Endothelial cell of umbilical vein (primary cell): ENCODE results near the gene YEATS4. TPM values are rescaled to one million over a fixed set of nuclear protein-coding genes. Genes with fewer than 3 reads are reported as not detected.

Experiments used
- BruUV-seq: library from RNA; stranded (reverse); fragments of 400-500 nt; replicated peaks from 2 replicates; lab custom pipeline; 2021; lab: Mats Ljungman, UMichigan
- CTCF ChIA-PET: fragments of 300-600, 350-600 bp; sonication (Branson Sonifier 250); formaldehyde crosslinking; loops from one replicate; lab custom pipeline; 2021; ENCODE audit warnings: antibody characterized with exemption, inconsistent platforms; lab: Charles Lee
- POLR2A ChIA-PET: fragments of 300-600, 350-600 bp; sonication (Branson Sonifier 250); formaldehyde crosslinking; loops from one replicate; lab custom pipeline; 2021; ENCODE audit warnings: antibody characterized with exemption, inconsistent platforms; lab: Charles Lee
- DNase-seq: peaks from one replicate; pipeline ENCODE4 v3.0.0-alpha.2; 2011; ENCODE audit warnings: low read depth, low spot score
- FAIRE-seq: peaks from 2 replicates; lab custom pipeline; 2011; peaks lifted over from hg19 to GRCh38; lab: Jason Lieb, UNC
- H2AFZ ChIP-seq: 2 replicates; pipeline ENCODE4 v1.6.0; 2012; ENCODE audit warnings: low read depth, low read length, control low read depth, inconsistent platforms
- H3K27ac ChIP-seq: 2 replicates; pipeline ENCODE4 v1.5.1; 2011; ENCODE audit warnings: low read depth, mild to moderate bottlenecking, control low read depth, low read length, moderate library complexity; ENCODE audit not compliant: insufficient read depth
- H3K27me3 ChIP-seq, 2 experiments: 2 replicates each; pipeline versions ENCODE4 v1.6.0 to v1.6.1; 2011; ENCODE audit warnings: low read length in 2 of 2, mixed read lengths in 1 of 2; ENCODE audit not compliant: control insufficient read depth in 2 of 2, insufficient read depth in 2 of 2
- H3K36me3 ChIP-seq, 2 experiments: 2 replicates in 1 of 2; 3 replicates in 1 of 2; pipeline ENCODE4 v1.5.1; 2011; ENCODE audit warnings: low read length in 2 of 2, mild to moderate bottlenecking in 1 of 2, moderate library complexity in 1 of 2; ENCODE audit not compliant: control insufficient read depth in 2 of 2, insufficient read depth in 2 of 2; ENCODE audit errors: extremely low read depth in 1 of 2
- H3K4me1 ChIP-seq: 3 replicates; pipeline ENCODE4 v1.5.1; 2011; ENCODE audit warnings: mild to moderate bottlenecking, low read length; ENCODE audit not compliant: control insufficient read depth, insufficient read depth; ENCODE audit errors: extremely low read depth
- H3K4me2 ChIP-seq: 2 replicates; pipeline ENCODE4 v1.6.1; 2011; ENCODE audit warnings: low read length, control low read depth, mixed read lengths; ENCODE audit not compliant: insufficient read depth
- H3K4me3 ChIP-seq, 3 experiments: fragments of 200-600 bp in 1 of 3; sonication (generic), shearing (Covaris generic) in 1 of 3; replicated peaks in 1 of 3; 2 replicates each; pipeline ENCODE4 v1.5.1; 2011 to 2016; ENCODE audit warnings: control low read depth in 3 of 3, low read length in 3 of 3, mild to moderate bottlenecking in 2 of 3, inconsistent platforms in 1 of 3, low read depth in 1 of 3, moderate library complexity in 1 of 3; ENCODE audit not compliant: insufficient read depth in 1 of 3
- H3K79me2 ChIP-seq: 2 replicates; pipeline ENCODE4 v1.6.0; 2012; ENCODE audit warnings: low read length, inconsistent platforms; ENCODE audit not compliant: control insufficient read depth, insufficient read depth
- H3K9ac ChIP-seq: replicated peaks from 2 replicates; pipeline ENCODE3; 2011; ENCODE audit warnings: low read length, control low read depth; ENCODE audit not compliant: insufficient read depth; ENCODE audit errors: extremely low read depth
- H3K9me1 ChIP-seq: replicated peaks from 3 replicates; pipeline ENCODE4 v1.6.0; 2011; ENCODE audit warnings: mild to moderate bottlenecking, low read length; ENCODE audit not compliant: control insufficient read depth, insufficient read depth; ENCODE audit errors: extremely low read depth
- H3K9me3 ChIP-seq: replicated peaks from 2 replicates; pipeline ENCODE4 v1.5.1; 2012; ENCODE audit warnings: low read length, inconsistent platforms; ENCODE audit not compliant: control insufficient read depth, insufficient read depth
- H4K20me1 ChIP-seq: replicated peaks from 2 replicates; pipeline ENCODE3; 2011; ENCODE audit warnings: mild to moderate bottlenecking, low read length; ENCODE audit not compliant: control insufficient read depth, insufficient read depth; ENCODE audit errors: extremely low read depth
- EZH2 ChIP-seq: IDR thresholded peaks from 2 replicates; pipeline ENCODE4 v1.6.1; 2012; ENCODE audit warnings: borderline replicate concordance, low read depth, mild to moderate bottlenecking, moderate library complexity, low read length, inconsistent platforms; ENCODE audit not compliant: severe bottlenecking
- FOS ChIP-seq: IDR thresholded peaks from 2 replicates; pipeline ENCODE4 v1.6.1; 2011; ENCODE audit warnings: mild to moderate bottlenecking, low read length, moderate library complexity, borderline replicate concordance; ENCODE audit not compliant: insufficient read depth
- GATA2 ChIP-seq: IDR thresholded peaks from 2 replicates; pipeline ENCODE4 v1.7.0; 2011; ENCODE audit warnings: low read depth, mild to moderate bottlenecking, moderate library complexity, mixed read lengths, low read length; ENCODE audit not compliant: insufficient read length, insufficient read depth
- JUN ChIP-seq: IDR thresholded peaks from 2 replicates; pipeline ENCODE4 v1.6.1; 2011; ENCODE audit warnings: borderline replicate concordance, low read depth; ENCODE audit not compliant: insufficient read length, insufficient read depth
- MYC ChIP-seq: IDR thresholded peaks from one replicate; pipeline ENCODE4 v1.6.1; 2011; ENCODE audit warnings: mild to moderate bottlenecking, low read depth, low read length
- POLR2A ChIP-seq: IDR thresholded peaks from 2 replicates; pipeline ENCODE4 v1.6.1; 2012; ENCODE audit warnings: low read depth, mild to moderate bottlenecking, control low read depth, low read length
- POLR2AphosphoS5 ChIP-seq: IDR thresholded peaks from 2 replicates; pipeline ENCODE4 v1.6.1; 2012; ENCODE audit warnings: low read depth, mild to moderate bottlenecking, control low read depth, low read length, moderate library complexity; ENCODE audit not compliant: insufficient read depth
- dilution Hi-C: fragments of 300-500 bp; cut with MboI; formaldehyde crosslinking; loops from one replicate; pipeline ENCODE4 v1.15.0; 2019; ENCODE audit warnings: low sequenced_read_pairs; ENCODE audit not compliant: extremely low pct_ligation_motif_present
- intact Hi-C: fragments of 100-400 bp; cut with micrococcal nuclease; formaldehyde crosslinking; loops from one replicate; pipeline ENCODE4 v1.10.0; 2022
- polyA plus RNA-seq, 4 experiments: library from polyadenylated mRNA; depleted of rRNA in 3 of 4; stranded (reverse) in 3 of 4; unstranded in 1 of 4; fragments of >200 nt; gene quantifications; 2 replicates each; pipeline versions ENCODE4 v1.2.1 to v1.2.3, GENCODE V29; 2011 to 2012; ENCODE audit warnings: missing spikeins in 1 of 4
- total RNA-seq: library from RNA; stranded (reverse); gene quantifications from 2 replicates; pipeline ENCODE4 v1.2.3, GENCODE V29; 2021
- TF ChIP-seq, protein P1 (sequence below): IDR thresholded peaks from 2 replicates; pipeline ENCODE4 v1.6.1; 2011; ENCODE audit not compliant: insufficient read depth, insufficient read length
- TF ChIP-seq, protein P2 (sequence below), 2 donors: IDR thresholded peaks; 1 replicate in 1 of 2; 2 replicates in 1 of 2; pipeline ENCODE4 v1.5.1; 2011; ENCODE audit warnings: low read length in 2 of 2, mild to moderate bottlenecking in 2 of 2, moderate library complexity in 2 of 2, control low read depth in 1 of 2, inconsistent platforms in 1 of 2, low read depth in 1 of 2; ENCODE audit not compliant: insufficient read depth in 1 of 2; ENCODE audit errors: extremely low read depth in 1 of 2

Gene YEATS4
- total and polyA plus RNA-seq, 2 donors (not counting 3 experiments of a cell fraction or from before 2014, with no cell fraction given), result 13.6 to 16.7 TPM

DNA sequence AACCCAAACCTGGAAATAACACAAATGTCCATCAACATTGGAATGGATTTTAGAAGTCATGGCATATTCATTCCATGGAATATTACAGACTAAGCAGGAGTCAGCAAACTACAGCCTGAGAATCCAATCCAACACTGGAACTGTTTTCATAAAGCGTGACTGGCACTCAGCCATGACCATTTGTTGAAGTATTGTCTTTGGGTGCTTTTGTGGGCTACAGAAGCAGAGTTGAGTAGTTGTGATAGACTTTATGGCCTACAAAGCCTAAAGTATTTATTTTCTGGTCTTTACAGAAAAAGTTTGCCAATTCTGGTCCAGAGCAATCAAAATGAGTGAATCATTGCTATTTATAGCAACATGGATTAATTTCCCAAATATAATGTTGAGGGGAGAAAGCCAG lies 76.1 kb downstream of the YEATS4 start:
- Histone ChIP-seq H3K9ac (no peak overlapping the region), H3K4me1 (no peaks in the 10 kb centered on the region), H2AFZ (no peak overlapping the region), H4K20me1 (no peaks in the 10 kb centered on the region), H3K4me3 (no peak overlapping the region), H3K9me3 (no peaks in the 10 kb centered on the region), H3K27ac (no peak overlapping the region), H3K9me1 (no peaks in the 10 kb centered on the region), H3K27me3 (no peaks in the 10 kb centered on the region), H3K36me3 (no peaks in the 10 kb centered on the region), H3K79me2 (no peaks in the 10 kb centered on the region), H3K4me2 (no peak overlapping the region)
- CTCF ChIA-PET, result no interaction called here
- no TSS peak for BruUV-seq
- TF ChIP-seq POLR2AphosphoS5, result no peak
- TF ChIP-seq, protein P1, sequence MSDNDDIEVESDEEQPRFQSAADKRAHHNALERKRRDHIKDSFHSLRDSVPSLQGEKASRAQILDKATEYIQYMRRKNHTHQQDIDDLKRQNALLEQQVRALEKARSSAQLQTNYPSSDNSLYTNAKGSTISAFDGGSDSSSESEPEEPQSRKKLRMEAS, result no peak
- TF ChIP-seq JUN, result no peak
- TF ChIP-seq POLR2A, result no peak
- TF ChIP-seq MYC, result no peak
- TF ChIP-seq GATA2, result no peak
- TF ChIP-seq EZH2, result no peak
- TF ChIP-seq FOS, result no peak
- TF ChIP-seq, protein P2, sequence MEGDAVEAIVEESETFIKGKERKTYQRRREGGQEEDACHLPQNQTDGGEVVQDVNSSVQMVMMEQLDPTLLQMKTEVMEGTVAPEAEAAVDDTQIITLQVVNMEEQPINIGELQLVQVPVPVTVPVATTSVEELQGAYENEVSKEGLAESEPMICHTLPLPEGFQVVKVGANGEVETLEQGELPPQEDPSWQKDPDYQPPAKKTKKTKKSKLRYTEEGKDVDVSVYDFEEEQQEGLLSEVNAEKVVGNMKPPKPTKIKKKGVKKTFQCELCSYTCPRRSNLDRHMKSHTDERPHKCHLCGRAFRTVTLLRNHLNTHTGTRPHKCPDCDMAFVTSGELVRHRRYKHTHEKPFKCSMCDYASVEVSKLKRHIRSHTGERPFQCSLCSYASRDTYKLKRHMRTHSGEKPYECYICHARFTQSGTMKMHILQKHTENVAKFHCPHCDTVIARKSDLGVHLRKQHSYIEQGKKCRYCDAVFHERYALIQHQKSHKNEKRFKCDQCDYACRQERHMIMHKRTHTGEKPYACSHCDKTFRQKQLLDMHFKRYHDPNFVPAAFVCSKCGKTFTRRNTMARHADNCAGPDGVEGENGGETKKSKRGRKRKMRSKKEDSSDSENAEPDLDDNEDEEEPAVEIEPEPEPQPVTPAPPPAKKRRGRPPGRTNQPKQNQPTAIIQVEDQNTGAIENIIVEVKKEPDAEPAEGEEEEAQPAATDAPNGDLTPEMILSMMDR (IDR thresholded peaks at IDR 0.05; ENCODE audit: extremely low read depth in 1 of 2, insufficient read depth in 1 of 2, low read depth in 1 of 2, low read length in 2 of 2), result no peak
- intact Hi-C loops (no loop called here), dilution Hi-C loops (no loop called here)
- no peak for DNase-seq
- POLR2A ChIA-PET, result no interaction called here
- FAIRE-seq, result no peak
